DMS153 treated with DMSO at 0.1 percent for 48 hours (cell line): ENCODE results near the gene KCNJ6.
A peak's percentile ranks its signal among the peaks of the same experiment; 100 is the strongest.
"Not testable (repeated sequence)": the region's sequence is repeated elsewhere in the genome, so short reads cannot be mapped to it uniquely, and the experiment has no call there.

Experiments used
- DNase-seq: peaks from one replicate; lab custom pipeline; 2025; ENCODE audit not compliant: unreplicated experiment; lab: John Stamatoyannopoulos, UW

The KCNJ6 gene, protein sequence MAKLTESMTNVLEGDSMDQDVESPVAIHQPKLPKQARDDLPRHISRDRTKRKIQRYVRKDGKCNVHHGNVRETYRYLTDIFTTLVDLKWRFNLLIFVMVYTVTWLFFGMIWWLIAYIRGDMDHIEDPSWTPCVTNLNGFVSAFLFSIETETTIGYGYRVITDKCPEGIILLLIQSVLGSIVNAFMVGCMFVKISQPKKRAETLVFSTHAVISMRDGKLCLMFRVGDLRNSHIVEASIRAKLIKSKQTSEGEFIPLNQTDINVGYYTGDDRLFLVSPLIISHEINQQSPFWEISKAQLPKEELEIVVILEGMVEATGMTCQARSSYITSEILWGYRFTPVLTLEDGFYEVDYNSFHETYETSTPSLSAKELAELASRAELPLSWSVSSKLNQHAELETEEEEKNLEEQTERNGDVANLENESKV

DNA sequence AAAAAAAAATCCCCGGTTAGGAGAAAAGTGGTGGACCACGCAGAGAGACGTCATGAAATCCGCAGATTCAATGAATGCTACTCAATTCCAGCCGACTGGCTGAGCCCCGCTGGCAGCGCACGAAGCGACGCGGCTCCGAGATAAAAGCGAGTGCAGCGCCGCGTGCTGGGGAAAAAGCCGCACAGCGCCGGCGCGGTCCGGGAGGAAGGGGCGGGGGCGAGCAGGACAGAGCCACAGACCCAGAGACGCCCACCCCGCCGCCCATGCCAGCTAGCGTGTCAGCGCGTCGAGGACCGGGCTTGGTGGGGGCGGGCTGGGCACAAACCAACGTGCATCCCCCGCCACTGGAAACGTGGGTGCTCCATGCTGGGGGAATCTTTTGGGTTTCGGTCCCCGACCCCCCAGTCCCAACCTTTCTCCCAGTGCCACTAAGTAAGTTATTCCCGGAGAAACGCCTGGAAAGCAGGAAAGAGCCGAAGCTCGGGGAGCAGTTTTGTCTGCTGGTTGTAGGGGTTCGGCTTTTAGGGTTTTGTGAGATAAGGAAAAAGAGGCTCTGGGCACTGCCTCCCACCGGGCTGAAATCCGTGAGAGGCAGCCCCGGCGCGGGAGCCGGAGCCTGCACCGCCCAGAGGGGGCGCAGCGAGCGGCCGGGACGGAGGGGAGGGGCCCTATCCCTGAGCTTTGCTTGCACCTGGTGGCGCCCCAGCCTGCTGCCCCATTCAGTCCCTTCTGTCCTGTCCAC is at the start of gene KCNJ6:
Gene KCNJ6, minus strand, starts transcription at position 148 of the 742 bp plus-strand sequence. CDS start 75,775 bp downstream, outside the sequence.
- peak; percentile 84 for DNase-seq

- no peak for DNase-seq
Observed at GRCh38 chr21:37965088-37965805, 49.0 kb upstream of the KCNJ6 start.

- no peak for DNase-seq
Observed at GRCh38 chr21:37958537-37958936, 42.3 kb upstream of the KCNJ6 start.

GRCh38 chr21:37956772-37957171 is 40.5 kb upstream of the KCNJ6 start:
- DNase-seq = no peak

DNA sequence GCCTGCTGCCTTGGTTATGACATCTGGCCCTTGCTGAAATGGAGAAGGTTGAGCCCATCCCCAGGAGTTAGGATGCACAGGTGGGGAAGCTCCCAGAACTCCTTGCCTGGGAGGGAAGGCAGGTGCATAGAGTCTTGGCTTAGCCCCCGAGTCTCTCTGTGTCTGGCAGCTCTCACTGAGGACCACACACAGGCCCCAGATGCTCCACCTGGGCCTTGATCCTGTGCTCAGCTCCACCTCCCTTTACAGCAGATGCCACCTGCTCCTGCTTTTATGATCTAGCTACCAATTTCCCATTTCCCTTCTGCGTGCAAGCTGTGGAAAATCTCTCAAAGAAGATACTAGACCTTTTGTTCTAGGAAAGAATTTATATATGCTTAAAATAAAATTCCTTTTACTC is 28.8 kb upstream of the KCNJ6 start:
- no peak for DNase-seq

DNA sequence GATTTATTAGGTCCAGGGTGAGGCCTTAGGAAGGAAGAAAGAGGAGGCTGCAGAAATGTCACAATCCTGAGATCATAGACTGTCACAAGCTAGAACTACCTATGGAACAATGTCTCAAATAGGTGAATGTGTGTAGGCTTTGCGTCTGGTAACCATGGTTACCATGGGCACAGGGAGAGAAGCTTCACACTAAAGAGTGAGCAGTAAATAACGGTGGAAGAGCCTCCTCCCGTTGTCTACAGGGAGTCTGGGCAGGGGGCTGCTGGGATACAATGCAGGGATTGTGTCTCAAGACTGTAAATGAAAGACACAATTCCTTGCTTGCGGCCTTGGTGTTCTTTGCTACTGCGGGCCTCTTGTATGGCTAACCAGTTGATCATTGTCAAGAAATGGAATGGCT is 28.2 kb upstream of the KCNJ6 start:
- DNase-seq = no peak

GRCh38 chr21:37940691-37941090 is 24.4 kb upstream of the KCNJ6 start:
- DNase-seq = no peak

DNA sequence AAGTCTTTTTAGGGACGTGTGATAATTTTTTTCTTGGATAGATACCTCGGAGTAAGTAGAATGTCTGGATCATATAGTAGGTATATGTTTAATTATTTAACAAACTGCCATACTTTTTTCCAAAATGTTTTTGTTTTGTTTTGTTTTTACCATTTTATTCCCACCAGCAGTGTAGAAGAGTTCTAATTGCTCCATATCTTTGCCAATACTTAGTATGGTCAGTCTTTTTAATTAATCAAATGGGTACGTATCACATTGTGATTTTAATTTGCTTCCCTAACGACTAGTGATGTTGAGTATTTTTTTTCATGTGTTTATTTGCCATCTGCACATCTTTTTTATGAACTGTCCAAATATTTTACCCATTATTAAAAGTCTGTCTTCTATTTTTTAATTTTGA is 23.6 kb upstream of the KCNJ6 start:
- no peak for DNase-seq

GRCh38 chr21:37939251-37939650 is 23.0 kb upstream of the KCNJ6 start:
- no peak for DNase-seq

DNA sequence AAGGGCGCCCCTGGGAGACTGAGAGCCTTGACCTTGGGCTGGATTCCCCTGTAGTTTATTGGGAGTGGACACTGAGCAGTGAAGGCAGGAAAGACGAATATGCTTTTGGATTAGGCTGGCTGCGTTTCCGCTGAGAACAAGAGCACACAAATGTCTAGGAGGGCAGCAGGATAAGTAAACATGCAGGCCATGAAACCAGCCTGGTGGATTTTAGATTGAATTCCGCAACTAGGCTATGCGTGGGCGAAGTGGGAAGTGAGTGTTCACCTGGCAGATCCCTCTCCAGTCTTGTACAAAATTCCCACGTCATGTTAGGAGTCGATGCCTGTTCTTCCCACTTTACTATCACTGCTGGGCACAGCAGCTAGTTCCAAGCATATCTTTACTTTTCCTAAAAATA is 21.4 kb upstream of the KCNJ6 start:
- no peak for DNase-seq

DNA sequence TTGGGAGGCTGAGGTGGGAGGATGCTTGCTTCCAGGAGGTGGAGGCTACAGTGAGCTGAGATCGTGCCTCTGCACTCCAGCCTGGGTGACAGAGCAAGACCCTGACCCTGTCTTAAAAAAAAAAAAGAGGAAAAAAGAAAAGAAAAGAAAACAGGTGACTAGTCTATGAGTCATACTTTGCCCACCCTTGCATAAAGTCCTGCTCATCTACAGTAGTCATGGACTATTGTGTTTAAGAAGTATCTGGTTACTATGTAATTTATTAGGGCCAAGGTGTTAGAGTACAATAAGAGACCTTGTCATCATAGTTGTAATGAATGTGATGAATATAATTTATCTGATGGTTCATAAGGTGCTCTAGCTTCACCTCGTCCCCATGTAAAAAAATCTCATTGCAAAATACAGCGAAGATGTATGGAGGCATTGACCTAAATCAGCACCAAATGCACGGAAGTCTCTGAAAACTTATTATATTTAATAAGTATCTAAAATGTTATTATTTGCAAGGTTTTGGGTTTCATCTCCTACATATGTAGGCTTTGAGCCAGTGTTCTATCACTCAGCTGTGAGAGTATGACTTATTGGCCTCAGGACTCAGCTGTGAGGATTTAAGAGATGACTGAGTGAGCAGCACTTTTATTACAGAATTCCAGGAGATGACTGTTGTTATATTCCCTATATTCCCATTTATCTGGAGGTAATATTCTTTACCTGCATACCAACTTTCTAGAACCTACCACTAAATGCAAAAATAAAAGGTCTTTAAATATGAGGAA is 19.9 kb upstream of the KCNJ6 start:
- DNase-seq = no peak

- no peak for DNase-seq
Observed at GRCh38 chr21:37932936-37933335, 16.7 kb upstream of the KCNJ6 start.

GRCh38 chr21:37927711-37928110 is 11.5 kb upstream of the KCNJ6 start:
- no peak for DNase-seq

- DNase-seq = no peak
Observed at GRCh38 chr21:37921091-37921490, 4.8 kb upstream of the KCNJ6 start.

DNA sequence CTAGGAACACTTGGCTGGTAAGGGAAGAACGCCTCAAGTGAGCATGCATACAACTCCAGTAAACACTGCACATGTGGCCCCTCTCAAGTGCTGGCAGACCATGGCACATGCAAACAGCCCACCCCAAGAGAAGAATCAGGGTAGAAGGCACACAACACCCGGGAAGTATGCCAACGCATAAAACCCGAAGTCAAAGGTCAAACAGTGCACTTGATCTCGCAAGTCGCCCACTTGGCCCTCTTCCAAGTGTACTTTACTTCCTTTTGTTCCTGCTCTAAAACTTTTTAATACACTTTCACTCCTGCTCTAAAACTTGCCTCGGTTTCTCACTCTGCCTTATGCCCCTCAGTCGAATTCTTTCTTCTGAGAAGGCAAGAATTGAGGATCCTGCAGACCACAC is 4.0 kb upstream of the KCNJ6 start:
- DNase-seq = not testable (repeated sequence)

DNA sequence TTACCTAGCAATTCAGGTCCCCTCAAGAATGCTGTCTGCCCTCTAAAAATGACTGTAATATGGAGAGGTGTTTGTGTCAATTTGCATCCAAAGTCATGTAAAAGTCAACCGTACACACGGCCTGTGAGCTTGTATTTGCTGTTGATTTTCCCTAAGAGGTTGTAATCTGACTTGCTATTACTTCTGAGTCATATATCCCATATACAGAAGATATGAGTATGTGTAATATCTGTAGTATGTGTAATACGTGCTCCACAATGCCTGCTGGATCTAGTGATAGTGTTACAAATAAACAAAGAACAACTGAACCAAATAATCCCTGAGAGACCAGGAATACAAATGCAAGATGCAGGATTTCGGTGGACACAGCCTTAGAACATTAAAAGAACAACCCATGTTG is 1.4 kb upstream of the KCNJ6 start:
- DNase-seq = no peak

GRCh38 chr21:37915941-37916309 is 332 bp downstream of the KCNJ6 start:
- DNase-seq = no peak

DNA sequence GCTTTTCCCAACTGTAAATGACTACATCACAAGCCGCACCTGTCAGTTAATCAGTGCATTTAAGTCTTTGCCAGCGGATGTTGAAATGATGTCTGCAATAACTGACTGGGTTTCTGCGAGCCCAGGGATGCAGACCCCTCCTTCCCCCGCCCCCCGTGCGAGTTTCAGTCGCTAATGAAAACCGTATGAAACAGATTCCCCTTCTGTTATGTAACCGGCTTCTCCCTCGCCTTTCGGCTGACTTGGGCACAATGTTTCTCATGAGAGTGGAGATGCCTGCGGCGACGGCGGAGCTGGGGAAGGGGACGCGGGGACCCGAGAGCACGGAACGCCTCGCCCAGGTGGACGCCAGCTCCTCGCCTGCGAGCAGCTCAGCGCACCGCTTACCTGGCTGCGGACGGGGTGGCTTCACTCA is 753 bp downstream of the KCNJ6 start:
- DNase-seq = peak; percentile 64

GRCh38 chr21:37912616-37913015 is 3.6 kb downstream of the KCNJ6 start:
- peak; percentile 63 for DNase-seq

GRCh38 chr21:37909936-37910335 is 6.3 kb downstream of the KCNJ6 start:
- no peak for DNase-seq

GRCh38 chr21:37908691-37909090 is 7.6 kb downstream of the KCNJ6 start:
- no peak for DNase-seq
